ENCODE data around the gene PLCL2.
"Not testable (repeated sequence)": the region's sequence is repeated elsewhere in the genome, so short reads cannot be mapped to it uniquely, and the experiment has no call there.

PLCL2 gene

DNA sequence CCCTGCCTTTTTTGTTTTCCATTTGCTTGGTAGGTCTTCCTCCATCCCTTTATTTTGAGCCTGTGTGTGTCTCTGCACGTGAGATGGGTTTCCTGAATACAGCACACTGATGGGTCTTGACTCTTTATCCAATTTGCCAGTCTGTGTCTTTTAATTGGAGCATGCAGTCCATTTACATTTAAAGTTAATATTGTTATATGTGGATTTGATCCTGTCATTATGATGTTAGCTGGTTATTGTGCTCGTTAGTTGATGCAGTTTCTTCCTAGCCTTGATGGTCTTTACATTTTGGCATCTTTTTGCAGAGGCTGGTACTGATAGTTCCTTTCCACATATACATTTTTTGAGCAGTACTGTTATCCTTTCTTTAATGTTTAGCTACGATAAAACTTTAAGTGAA is 73.1 kb downstream of the PLCL2 start:
- H3K4me3 Mint-ChIP-seq; H3K27me3 Mint-ChIP-seq (ENCODE audit: low read depth); H3K9me3 Mint-ChIP-seq; H3K27ac Mint-ChIP-seq; DNase-seq (ENCODE audit: low spot score); H3K4me1 Mint-ChIP-seq (ENCODE audit: low read depth): not testable (repeated sequence)
- peaks cover 10% of the 10 kb centered on the region for H3K36me3 Mint-ChIP-seq (ENCODE audit: low read depth)

DNA sequence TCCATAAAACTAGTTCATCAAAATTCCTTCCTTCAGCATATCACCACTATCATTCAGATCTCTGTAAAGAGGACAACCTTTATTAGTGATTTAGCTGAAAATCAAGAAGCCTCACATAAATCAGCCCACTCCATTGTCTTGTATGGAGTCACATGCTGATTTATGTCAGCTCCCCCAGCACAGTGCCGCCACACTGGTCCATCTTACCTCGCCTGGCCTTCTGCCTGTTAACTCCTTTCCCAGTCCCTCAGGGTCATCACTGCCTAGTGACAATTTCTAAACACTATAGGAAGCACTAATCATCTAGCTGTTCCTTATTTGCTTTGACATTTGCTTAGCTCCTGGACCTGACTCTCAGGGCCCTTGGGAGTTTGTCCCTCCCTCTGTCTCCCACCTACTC is 75.4 kb downstream of the PLCL2 start:
- no peak for DNase-seq (ENCODE audit: low spot score)
- peaks cover 4% of the 10 kb centered on the region for H3K4me1 Mint-ChIP-seq (ENCODE audit: low read depth)
- no peaks in the 10 kb centered on the region for H3K27me3 Mint-ChIP-seq (ENCODE audit: low read depth)
- no peak overlapping the region for H3K4me3 Mint-ChIP-seq
- H3K36me3 Mint-ChIP-seq (ENCODE audit: low read depth): peaks cover 8% of the 10 kb centered on the region
- H3K27ac Mint-ChIP-seq: no peak overlapping the region
- H3K9me3 Mint-ChIP-seq: peaks cover 5% of the 10 kb centered on the region

DNA sequence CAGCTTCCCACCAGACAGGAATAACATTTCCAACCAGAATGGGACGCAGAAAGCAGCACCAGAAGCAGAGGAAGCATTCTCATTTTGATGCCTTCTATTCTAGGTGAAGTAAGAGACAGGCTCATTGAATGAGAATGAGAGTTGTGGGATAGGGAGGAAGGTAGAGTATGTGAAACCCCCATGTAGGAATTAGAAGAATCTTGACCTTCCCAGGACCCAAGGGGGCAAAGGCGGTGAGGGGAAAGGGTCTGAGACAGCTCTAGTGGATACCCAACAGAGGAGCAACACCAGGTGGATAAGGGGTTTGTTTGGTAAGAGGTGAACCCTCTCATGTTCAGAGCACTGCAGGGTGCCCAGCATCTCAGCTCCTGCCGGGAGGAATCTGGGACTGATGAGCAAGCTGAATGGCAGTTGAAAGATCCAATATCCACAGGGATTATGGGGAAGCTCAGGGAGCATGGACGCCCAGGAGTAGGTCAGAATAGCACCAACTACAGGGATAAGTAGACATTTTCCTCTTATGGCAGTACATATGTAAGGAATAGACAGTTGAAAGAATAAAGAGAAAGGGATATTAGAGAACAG is 77.0 kb downstream of the PLCL2 start:
- Mint-ChIP-seq H3K4me3 (no peak overlapping the region), H3K27ac (no peak overlapping the region), H3K36me3 (ENCODE audit: low read depth) (peaks cover 8% of the 10 kb centered on the region), H3K4me1 (ENCODE audit: low read depth) (peaks cover 4% of the 10 kb centered on the region), H3K27me3 (ENCODE audit: low read depth) (no peaks in the 10 kb centered on the region), H3K9me3 (peaks cover 5% of the 10 kb centered on the region)
- no peak for DNase-seq (ENCODE audit: low spot score)

DNA sequence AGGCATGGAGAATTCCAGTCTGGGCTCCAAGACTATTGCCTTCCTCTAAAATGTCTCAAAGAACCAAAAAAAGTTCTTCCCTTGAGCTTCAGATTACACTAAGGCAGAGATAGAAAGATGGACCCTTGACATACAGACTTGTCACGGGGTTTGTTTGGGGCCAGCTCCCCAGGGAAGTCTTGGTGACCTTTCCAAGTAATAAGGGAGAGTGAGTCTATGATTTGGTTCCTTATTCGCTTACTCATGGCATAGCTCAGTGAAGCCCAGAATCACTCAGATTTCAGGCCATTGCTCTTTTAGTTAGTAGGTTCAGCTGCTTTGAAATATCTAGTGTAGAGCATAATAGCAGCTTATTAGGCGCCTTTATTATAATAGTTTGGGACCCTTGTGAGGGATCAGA is 90.3 kb downstream of the PLCL2 start:
- Mint-ChIP-seq H3K9me3 (peaks cover 18% of the 10 kb centered on the region), H3K4me1 (ENCODE audit: low read depth) (peaks cover 7% of the 10 kb centered on the region), H3K36me3 (ENCODE audit: low read depth) (peaks cover 16% of the 10 kb centered on the region), H3K27me3 (ENCODE audit: low read depth) (no peaks in the 10 kb centered on the region), H3K27ac (no peak overlapping the region), H3K4me3 (no peak overlapping the region)
- DNase-seq (ENCODE audit: low spot score): no peak

DNA sequence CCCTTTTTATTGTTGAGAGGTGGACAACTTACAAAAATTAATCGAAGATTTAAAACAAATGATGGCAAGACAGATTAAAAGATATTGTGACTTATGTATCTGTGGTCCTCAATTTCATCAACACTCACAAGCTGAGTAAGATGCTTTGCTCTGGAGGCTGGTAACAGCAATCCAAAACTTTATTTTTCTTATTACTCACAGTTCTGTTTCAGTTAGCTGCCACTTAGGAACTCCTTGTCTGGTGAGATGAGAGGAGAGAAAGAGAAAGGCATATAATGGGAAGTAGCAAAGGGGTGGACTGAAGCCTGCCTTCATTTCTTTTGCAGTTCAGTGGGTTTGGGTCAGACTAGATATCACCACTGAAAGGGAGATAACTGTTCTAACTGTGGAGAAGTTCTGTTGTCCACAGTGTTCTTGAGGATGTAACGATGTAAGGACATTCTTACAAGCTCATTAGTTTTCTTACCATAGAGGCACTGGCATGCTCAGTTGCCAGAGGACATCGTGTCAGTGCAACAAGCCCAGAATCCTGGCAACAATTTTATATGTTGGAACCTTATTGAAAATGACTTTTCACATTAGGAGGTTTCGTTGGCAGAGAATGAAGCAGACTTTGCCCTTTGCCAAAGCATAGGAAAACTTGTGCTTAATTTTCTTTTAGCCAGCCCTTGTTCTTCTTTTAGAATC is 93.6 kb downstream of the PLCL2 start:
- H3K36me3 Mint-ChIP-seq (ENCODE audit: low read depth): peaks cover 6% of the 10 kb centered on the region
- H3K27me3 Mint-ChIP-seq (ENCODE audit: low read depth): no peaks in the 10 kb centered on the region
- peaks cover 5% of the 10 kb centered on the region for H3K9me3 Mint-ChIP-seq
- H3K4me3 Mint-ChIP-seq: no peak overlapping the region
- H3K4me1 Mint-ChIP-seq (ENCODE audit: low read depth): peaks cover 8% of the 10 kb centered on the region
- no peak overlapping the region for H3K27ac Mint-ChIP-seq
- no peak for DNase-seq (ENCODE audit: low spot score)

DNA sequence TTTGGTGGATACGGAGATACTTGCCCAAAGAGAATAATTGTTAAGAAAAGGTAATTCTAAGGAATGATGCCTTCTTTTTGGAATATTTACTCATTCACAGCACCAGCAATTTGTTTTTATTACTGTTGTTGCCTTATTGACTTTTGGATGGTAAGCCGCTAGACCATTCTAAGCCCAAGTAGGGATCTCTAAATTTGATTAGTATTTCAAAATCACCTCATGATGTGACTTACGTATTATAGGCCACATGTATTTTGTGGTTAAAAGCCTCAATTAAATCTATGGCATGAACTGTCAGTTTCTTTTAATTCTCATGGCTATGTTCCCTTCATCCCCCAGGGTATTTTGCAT is 94.1 kb downstream of the PLCL2 start:
- no peaks in the 10 kb centered on the region for H3K27me3 Mint-ChIP-seq (ENCODE audit: low read depth)
- H3K9me3 Mint-ChIP-seq: peaks cover 1% of the 10 kb centered on the region
- peaks cover 7% of the 10 kb centered on the region for H3K4me1 Mint-ChIP-seq (ENCODE audit: low read depth)
- no peak overlapping the region for H3K27ac Mint-ChIP-seq
- peaks cover 6% of the 10 kb centered on the region for H3K36me3 Mint-ChIP-seq (ENCODE audit: low read depth)
- H3K4me3 Mint-ChIP-seq: no peak overlapping the region
- no peak for DNase-seq (ENCODE audit: low spot score)

DNA sequence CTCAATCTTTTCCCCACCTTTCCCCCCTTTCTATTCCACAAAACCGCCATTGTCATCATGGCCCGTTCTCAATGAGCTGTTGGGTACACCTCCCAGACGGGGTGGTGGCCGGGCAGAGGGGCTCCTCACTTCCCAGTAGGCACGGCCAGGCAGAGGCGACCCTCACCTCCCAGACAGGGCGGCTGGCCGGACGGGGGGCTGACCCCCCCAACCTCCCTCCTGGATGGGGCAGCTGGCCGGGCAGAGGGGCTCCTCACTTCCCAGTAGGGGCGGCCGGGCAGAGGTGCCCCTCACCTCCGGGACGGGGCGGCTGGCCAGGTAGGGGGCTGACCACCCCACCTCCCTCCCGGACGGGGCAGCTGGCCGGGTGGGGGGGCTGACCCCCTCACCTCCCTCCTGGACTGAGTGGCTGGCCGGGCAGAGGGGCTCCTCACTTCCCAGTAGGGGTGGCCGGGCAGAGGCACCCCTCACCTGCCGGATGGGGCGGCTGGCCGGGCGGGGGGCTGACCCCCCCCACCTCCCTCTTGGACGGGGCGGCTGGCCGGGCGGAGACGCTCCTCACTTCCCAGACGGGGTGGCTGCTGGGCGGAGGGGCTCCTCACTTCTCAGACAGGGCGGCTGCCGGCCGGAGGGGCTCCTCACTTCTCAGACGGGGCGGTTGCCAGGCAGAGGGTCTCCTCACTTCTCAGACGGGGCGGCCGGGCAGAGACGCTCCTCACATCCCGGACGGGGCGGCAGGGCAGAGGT is 95.2 kb downstream of the PLCL2 start:
- H3K4me1 Mint-ChIP-seq (ENCODE audit: low read depth); H3K27ac Mint-ChIP-seq; H3K4me3 Mint-ChIP-seq; DNase-seq (ENCODE audit: low spot score); H3K27me3 Mint-ChIP-seq (ENCODE audit: low read depth); H3K36me3 Mint-ChIP-seq (ENCODE audit: low read depth); H3K9me3 Mint-ChIP-seq: not testable (repeated sequence)

DNA sequence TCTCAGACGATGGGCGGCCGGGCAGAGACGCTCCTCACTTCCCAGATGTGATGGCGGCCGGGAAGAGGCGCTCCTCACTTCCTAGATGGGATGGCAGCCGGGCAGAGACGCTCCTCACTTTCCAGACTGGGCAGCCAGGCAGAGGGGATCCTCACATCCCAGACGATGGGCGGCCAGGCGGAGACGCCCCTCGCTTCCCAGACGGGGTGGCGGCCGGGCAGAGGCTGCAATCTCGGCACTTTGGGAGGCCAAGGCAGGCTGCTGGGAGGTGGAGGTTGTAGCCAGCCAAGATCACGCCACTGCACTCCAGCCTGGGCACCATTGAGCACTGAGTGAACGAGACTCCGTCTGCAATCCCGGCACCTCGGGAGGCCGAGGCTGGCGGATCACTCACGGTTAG is 95.8 kb downstream of the PLCL2 start:
- not testable (repeated sequence) for H3K27me3 Mint-ChIP-seq (ENCODE audit: low read depth); H3K27ac Mint-ChIP-seq; DNase-seq (ENCODE audit: low spot score); H3K9me3 Mint-ChIP-seq; H3K4me1 Mint-ChIP-seq (ENCODE audit: low read depth); H3K4me3 Mint-ChIP-seq; H3K36me3 Mint-ChIP-seq (ENCODE audit: low read depth)

DNA sequence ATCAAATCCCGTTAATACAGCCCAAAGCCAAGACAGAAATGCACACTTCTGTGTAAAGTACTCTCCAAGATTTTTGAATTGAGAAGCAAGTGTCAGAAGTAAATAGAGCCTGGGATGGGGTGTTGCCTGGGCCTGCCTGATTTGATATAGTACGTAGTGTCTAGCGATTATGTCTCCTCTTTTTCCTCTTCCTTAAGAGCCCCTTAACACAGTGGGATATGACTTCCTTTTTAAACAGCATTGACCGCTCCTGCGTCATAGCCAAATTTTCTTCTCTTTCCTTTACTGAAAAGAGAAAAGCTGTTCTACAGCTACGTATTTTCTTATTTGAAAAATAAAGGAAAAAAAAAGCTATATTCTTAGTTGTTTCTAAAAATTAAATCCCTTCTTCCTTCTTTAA is 97.7 kb downstream of the PLCL2 start:
- H3K4me3 Mint-ChIP-seq: no peak overlapping the region
- peaks cover 5% of the 10 kb centered on the region for H3K4me1 Mint-ChIP-seq (ENCODE audit: low read depth)
- no peaks in the 10 kb centered on the region for H3K27me3 Mint-ChIP-seq (ENCODE audit: low read depth)
- H3K36me3 Mint-ChIP-seq (ENCODE audit: low read depth): no peaks in the 10 kb centered on the region
- H3K27ac Mint-ChIP-seq: no peak overlapping the region
- DNase-seq (ENCODE audit: low spot score): no peak
- no peaks in the 10 kb centered on the region for H3K9me3 Mint-ChIP-seq

DNA sequence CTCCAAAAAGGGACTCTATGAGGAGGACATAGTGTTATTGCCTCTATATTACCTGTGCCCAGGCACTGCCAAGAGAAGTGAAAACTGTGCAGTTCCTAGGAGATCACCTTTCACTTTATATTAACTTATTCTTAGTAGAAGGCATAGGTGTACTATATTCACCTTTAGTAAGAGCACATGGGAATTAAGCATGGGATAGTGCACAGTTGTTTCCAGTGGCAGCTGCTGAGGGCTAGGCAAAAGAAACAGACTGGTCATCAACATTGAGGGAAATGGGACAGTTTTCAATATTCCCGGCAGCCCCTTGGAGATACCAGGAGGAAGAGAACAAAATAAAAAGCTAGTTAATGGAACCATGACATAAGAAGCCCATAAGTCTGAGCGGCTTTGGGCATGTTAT is 100.9 kb downstream of the PLCL2 start:
- Mint-ChIP-seq H3K4me3 (no peak overlapping the region), H3K27me3 (ENCODE audit: low read depth) (no peaks in the 10 kb centered on the region), H3K27ac (no peak overlapping the region), H3K4me1 (ENCODE audit: low read depth) (peaks cover 5% of the 10 kb centered on the region), H3K9me3 (no peaks in the 10 kb centered on the region), H3K36me3 (ENCODE audit: low read depth) (no peaks in the 10 kb centered on the region)
- no peak for DNase-seq (ENCODE audit: low spot score)

DNA sequence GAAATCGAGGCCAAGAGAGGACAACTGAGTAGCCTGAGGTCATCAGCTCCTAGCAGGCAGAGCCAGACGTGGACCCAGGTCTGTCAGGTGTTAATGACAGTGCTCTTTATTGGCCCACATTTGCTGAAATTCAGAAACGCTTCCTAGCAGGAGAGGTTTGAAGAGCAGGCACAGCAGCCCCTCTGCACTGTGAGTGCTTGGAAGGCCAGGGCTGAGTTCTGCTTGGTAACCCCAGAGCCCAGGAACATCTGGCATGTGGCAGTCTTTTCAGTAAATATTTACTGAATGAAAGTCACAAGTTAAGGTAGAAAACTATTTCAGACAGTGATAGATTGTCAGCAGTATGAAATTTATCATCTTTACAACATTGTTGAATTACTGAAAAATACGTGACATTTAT is 102.4 kb downstream of the PLCL2 start:
- H3K27me3 Mint-ChIP-seq (ENCODE audit: low read depth): no peaks in the 10 kb centered on the region
- no peak overlapping the region for H3K4me3 Mint-ChIP-seq
- peaks cover 5% of the 10 kb centered on the region for H3K4me1 Mint-ChIP-seq (ENCODE audit: low read depth)
- no peak for DNase-seq (ENCODE audit: low spot score)
- no peak overlapping the region for H3K27ac Mint-ChIP-seq
- H3K9me3 Mint-ChIP-seq: no peaks in the 10 kb centered on the region
- H3K36me3 Mint-ChIP-seq (ENCODE audit: low read depth): no peaks in the 10 kb centered on the region

DNA sequence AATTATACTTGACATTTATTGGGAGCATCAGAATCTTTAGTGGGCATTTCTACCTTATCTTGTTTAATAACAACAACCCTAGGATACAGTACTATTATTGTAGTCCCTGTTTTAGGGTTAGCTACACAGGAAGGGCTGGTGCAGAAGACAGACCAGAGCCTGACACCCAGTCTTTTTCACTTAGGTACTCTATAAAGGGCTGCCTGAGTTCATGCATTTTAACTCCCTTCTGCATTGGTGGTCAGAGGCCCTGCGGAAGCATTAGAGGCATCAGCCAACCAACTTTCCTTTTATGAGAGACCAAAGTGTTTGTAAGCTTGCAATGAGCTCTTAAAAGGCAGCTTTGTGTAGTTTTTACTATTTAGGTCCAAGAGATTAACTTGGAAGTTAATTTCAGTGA is 105.4 kb downstream of the PLCL2 start:
- H3K4me1 Mint-ChIP-seq (ENCODE audit: low read depth): peaks cover 13% of the 10 kb centered on the region
- peaks cover 4% of the 10 kb centered on the region for H3K36me3 Mint-ChIP-seq (ENCODE audit: low read depth)
- no peak for DNase-seq (ENCODE audit: low spot score)
- H3K4me3 Mint-ChIP-seq: no peak overlapping the region
- no peaks in the 10 kb centered on the region for H3K9me3 Mint-ChIP-seq
- H3K27ac Mint-ChIP-seq: no peak overlapping the region
- no peaks in the 10 kb centered on the region for H3K27me3 Mint-ChIP-seq (ENCODE audit: low read depth)

DNA sequence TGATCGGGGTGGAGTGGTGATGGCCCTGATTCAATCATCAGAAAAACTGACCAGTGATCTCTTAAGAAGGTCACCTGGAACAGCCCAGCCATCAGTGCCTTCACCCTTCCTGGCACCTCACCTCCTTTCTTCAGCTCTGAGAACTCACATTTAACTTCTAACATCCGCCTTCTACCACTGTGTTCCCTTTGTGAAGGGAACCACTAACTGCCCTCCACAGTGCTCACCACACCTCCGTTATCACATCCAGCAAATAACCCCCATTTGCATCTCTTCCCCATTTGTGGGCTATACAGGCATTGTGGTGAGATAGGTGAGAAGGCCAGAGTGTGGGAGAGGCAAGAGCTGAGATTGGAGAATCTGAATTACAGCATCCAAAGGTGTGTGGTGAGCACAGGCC is 107.4 kb downstream of the PLCL2 start:
- H3K36me3 Mint-ChIP-seq (ENCODE audit: low read depth): peaks cover 4% of the 10 kb centered on the region
- peaks cover 24% of the 10 kb centered on the region for H3K4me1 Mint-ChIP-seq (ENCODE audit: low read depth)
- H3K9me3 Mint-ChIP-seq: no peaks in the 10 kb centered on the region
- no peaks in the 10 kb centered on the region for H3K27me3 Mint-ChIP-seq (ENCODE audit: low read depth)
- DNase-seq (ENCODE audit: low spot score): no peak
- no peak overlapping the region for H3K4me3 Mint-ChIP-seq
- H3K27ac Mint-ChIP-seq: no peak overlapping the region

DNA sequence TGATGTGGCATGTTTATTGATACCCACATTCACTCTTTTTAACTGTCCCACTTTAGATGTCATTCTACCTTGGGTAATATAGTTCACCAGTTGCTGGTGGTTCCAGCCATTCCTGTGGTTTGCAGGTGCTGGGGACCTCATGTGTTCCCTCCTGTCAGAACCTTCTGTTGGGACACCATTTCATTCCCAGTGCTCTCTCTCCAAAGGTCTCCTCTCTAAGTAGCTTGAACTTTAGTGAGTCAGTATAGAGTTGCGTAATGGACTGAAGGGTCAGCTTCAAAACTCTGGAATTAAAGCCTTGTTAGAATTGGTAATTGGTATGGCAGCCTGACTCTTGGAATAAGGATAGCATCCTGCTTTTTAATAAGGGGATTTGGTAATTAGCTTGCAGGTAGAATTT is 108.5 kb downstream of the PLCL2 start:
- no peaks in the 10 kb centered on the region for H3K27me3 Mint-ChIP-seq (ENCODE audit: low read depth)
- no peak for DNase-seq (ENCODE audit: low spot score)
- H3K4me3 Mint-ChIP-seq: no peak overlapping the region
- H3K9me3 Mint-ChIP-seq: no peaks in the 10 kb centered on the region
- H3K27ac Mint-ChIP-seq: no peak overlapping the region
- H3K4me1 Mint-ChIP-seq (ENCODE audit: low read depth): peaks cover 25% of the 10 kb centered on the region
- peaks cover 4% of the 10 kb centered on the region for H3K36me3 Mint-ChIP-seq (ENCODE audit: low read depth)

Measured in T-helper 2 cell treated with Interferon-gamma antibody and Interleukin-4, amounts not matched to agents 5 μg/mL and 100 μg/mL, for 36 hours (primary cell).